ENCODE data around the gene PZP. TPM values are rescaled to one million over a fixed set of nuclear protein-coding genes. Genes with fewer than 3 reads are reported as not detected.

The PZP gene
- total and polyA plus RNA-seq, 2 experiments from 2014 or later = 0.92 TPM; not detected in 1

DNA sequence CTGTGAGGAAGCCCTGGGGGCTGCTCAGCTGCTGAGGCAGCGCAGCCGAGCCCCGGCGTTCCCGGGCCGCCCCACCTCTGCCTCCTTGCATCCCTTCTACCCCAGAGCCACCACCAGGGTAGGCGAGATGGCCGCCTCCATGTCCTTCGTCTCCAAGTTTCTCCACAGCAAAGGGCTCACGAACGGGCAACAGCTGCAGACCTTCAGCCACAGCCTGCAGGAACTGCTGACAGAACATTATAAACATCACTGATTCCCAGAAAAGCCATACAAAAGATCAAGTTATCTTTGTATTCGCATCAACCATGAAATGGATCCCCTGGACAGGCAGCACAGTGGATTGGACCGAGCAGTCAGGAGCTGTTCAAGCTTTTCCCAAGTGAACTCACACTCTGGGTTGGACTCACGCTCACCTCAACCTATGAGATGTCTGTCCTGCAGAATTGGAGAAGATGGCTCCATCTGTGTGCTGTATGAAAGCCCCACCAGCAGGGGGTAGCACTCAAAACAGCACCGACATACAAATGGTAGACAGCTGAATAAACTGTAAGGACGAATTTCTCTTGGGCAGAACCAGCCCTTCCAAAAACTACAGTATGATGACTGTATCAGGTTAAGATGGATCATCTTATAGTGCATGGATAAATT lies 73.1 kb downstream of the PZP start:
- DNase-seq (ENCODE audit: low spot score) (peak; percentile 47), ATAC-seq (no peak)
- H3K36me3 Mint-ChIP-seq (ENCODE audit: low read depth) = peaks cover 12% of the 10 kb centered on the region; the same call in 2 of the 3 replicates
- no peaks in the 10 kb centered on the region for H3K27me3 ChIP-seq (ENCODE audit: insufficient read depth)
- H2AFZ ChIP-seq = no peak overlapping the region
- no peaks in the 10 kb centered on the region for H3K79me2 ChIP-seq (replicated peaks; ENCODE audit: insufficient read depth)
- H3K4me1 ChIP-seq (ENCODE audit: insufficient read depth) = no peaks in the 10 kb centered on the region
- no peaks in the 10 kb centered on the region for H3F3A ChIP-seq (replicated peaks; ENCODE audit: low read depth)
- TF ChIP-seq, protein P1, sequence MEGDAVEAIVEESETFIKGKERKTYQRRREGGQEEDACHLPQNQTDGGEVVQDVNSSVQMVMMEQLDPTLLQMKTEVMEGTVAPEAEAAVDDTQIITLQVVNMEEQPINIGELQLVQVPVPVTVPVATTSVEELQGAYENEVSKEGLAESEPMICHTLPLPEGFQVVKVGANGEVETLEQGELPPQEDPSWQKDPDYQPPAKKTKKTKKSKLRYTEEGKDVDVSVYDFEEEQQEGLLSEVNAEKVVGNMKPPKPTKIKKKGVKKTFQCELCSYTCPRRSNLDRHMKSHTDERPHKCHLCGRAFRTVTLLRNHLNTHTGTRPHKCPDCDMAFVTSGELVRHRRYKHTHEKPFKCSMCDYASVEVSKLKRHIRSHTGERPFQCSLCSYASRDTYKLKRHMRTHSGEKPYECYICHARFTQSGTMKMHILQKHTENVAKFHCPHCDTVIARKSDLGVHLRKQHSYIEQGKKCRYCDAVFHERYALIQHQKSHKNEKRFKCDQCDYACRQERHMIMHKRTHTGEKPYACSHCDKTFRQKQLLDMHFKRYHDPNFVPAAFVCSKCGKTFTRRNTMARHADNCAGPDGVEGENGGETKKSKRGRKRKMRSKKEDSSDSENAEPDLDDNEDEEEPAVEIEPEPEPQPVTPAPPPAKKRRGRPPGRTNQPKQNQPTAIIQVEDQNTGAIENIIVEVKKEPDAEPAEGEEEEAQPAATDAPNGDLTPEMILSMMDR (conservative IDR thresholded peaks at IDR 0.05; ENCODE audit: low read depth in 2 of 2) = peak; percentile 57 to 58
- TF ChIP-seq NANOG (IDR thresholded peaks at IDR 0.05; ENCODE audit: borderline replicate concordance) = no peak
- H3K27ac ChIP-seq (ENCODE audit: low read depth) = no peak overlapping the region
- H3K36me3 ChIP-seq (ENCODE audit: insufficient read depth) = no peaks in the 10 kb centered on the region
- no peaks in the 10 kb centered on the region for H4K20me1 ChIP-seq (replicated peaks; ENCODE audit: insufficient read depth)
- no peak overlapping the region for H3K4me3 ChIP-seq
- H3K27me3 Mint-ChIP-seq (ENCODE audit: insufficient read depth, low read depth, poor library complexity) = no peaks in the 10 kb centered on the region
- H3K4me1 Mint-ChIP-seq = no peaks in the 10 kb centered on the region; the same call in 2 of the 3 replicates
- H3K9me3 Mint-ChIP-seq = peaks cover 17% of the 10 kb centered on the region
- H3K9me2 ChIP-seq (ENCODE audit: insufficient read depth) = peaks cover 3% of the 10 kb centered on the region; the same call in 1 of the 2 replicates
- H3K27ac Mint-ChIP-seq = no peak overlapping the region
- no peak overlapping the region for H3K4me3 Mint-ChIP-seq
- no peak overlapping the region for H3K4me2 ChIP-seq

GRCh38 chr12:9133216-9133916 lies 74.8 kb downstream of the PZP start:
- H3K4me2 ChIP-seq = no peak overlapping the region
- H4K20me1 ChIP-seq (replicated peaks; ENCODE audit: insufficient read depth) = no peaks in the 10 kb centered on the region
- DNase-seq (ENCODE audit: low spot score) = no peak
- no peaks in the 10 kb centered on the region for H3K4me1 ChIP-seq (ENCODE audit: insufficient read depth)
- Mint-ChIP-seq H3K4me3 (no peak overlapping the region), H3K9me3 (peaks cover 2% of the 10 kb centered on the region; the same call in 2 of the 3 replicates), H3K36me3 (ENCODE audit: low read depth) (no peaks in the 10 kb centered on the region), H3K27ac (no peak overlapping the region), H3K4me1 (no peaks in the 10 kb centered on the region; the same call in 2 of the 3 replicates), H3K27me3 (ENCODE audit: insufficient read depth, low read depth, poor library complexity) (no peaks in the 10 kb centered on the region)
- no peaks in the 10 kb centered on the region for H3K79me2 ChIP-seq (replicated peaks; ENCODE audit: insufficient read depth)
- H3K4me3 ChIP-seq = no peak overlapping the region
- no peaks in the 10 kb centered on the region for H3K27me3 ChIP-seq (ENCODE audit: insufficient read depth)
- no peak overlapping the region for H2AFZ ChIP-seq
- peaks cover 3% of the 10 kb centered on the region; the same call in 1 of the 2 replicates for H3K9me2 ChIP-seq (ENCODE audit: insufficient read depth)
- H3K27ac ChIP-seq (ENCODE audit: low read depth) = no peak overlapping the region
- ATAC-seq = no peak
- H3F3A ChIP-seq (replicated peaks; ENCODE audit: low read depth) = no peaks in the 10 kb centered on the region
- no peaks in the 10 kb centered on the region for H3K36me3 ChIP-seq (ENCODE audit: insufficient read depth)
- TF ChIP-seq EZH2phosphoT487 (IDR thresholded peaks at IDR 0.05; ENCODE audit: unreplicated experiment) (no peak), STAT1 (IDR thresholded peaks at IDR 0.05; ENCODE audit: unreplicated experiment) (no peak), NANOG (IDR thresholded peaks at IDR 0.05; ENCODE audit: borderline replicate concordance) (no peak), ZNF331 (CRISPR knock-in tag; IDR thresholded peaks at IDR 0.05; ENCODE audit: low read depth) (no peak), ZNF114 (CRISPR knock-in tag; IDR thresholded peaks at IDR 0.05) (no peak)
- TF ChIP-seq, protein P2, sequence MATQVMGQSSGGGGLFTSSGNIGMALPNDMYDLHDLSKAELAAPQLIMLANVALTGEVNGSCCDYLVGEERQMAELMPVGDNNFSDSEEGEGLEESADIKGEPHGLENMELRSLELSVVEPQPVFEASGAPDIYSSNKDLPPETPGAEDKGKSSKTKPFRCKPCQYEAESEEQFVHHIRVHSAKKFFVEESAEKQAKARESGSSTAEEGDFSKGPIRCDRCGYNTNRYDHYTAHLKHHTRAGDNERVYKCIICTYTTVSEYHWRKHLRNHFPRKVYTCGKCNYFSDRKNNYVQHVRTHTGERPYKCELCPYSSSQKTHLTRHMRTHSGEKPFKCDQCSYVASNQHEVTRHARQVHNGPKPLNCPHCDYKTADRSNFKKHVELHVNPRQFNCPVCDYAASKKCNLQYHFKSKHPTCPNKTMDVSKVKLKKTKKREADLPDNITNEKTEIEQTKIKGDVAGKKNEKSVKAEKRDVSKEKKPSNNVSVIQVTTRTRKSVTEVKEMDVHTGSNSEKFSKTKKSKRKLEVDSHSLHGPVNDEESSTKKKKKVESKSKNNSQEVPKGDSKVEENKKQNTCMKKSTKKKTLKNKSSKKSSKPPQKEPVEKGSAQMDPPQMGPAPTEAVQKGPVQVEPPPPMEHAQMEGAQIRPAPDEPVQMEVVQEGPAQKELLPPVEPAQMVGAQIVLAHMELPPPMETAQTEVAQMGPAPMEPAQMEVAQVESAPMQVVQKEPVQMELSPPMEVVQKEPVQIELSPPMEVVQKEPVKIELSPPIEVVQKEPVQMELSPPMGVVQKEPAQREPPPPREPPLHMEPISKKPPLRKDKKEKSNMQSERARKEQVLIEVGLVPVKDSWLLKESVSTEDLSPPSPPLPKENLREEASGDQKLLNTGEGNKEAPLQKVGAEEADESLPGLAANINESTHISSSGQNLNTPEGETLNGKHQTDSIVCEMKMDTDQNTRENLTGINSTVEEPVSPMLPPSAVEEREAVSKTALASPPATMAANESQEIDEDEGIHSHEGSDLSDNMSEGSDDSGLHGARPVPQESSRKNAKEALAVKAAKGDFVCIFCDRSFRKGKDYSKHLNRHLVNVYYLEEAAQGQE (IDR thresholded peaks at IDR 0.05; ENCODE audit: unreplicated experiment) = no peak
- TF ChIP-seq, protein P1 (conservative IDR thresholded peaks at IDR 0.05; ENCODE audit: low read depth in 2 of 2) = no peak

Measured in GM23338 (cell line).